ENCODE data around the gene ANKIB1.

ANKIB1 gene

GRCh38 chr7:92447345-92448204 lies 201.8 kb downstream of the ANKIB1 start, which contains the start of gene GATAD1 (continued):
- no peak for TF ChIP-seq OSR2 (tag by site-specific recombination; IDR thresholded peaks at IDR 0.05)
- TF ChIP-seq AEBP2 (tag by site-specific recombination; IDR thresholded peaks at IDR 0.05; ENCODE audit: borderline replicate concordance) = no peak
- no peak for TF ChIP-seq ZSCAN18 (tag by site-specific recombination; IDR thresholded peaks at IDR 0.05)
- TF ChIP-seq SCRT1 (tag by site-specific recombination; IDR thresholded peaks at IDR 0.05; ENCODE audit: borderline replicate concordance) = no peak
- no peak for TF ChIP-seq ZNF350 (tag by site-specific recombination; IDR thresholded peaks at IDR 0.05)
- 0 out of 2 replicates have a peak, but pooled peaks have one; percentile 19 for TF ChIP-seq ZNF692 (tag by site-specific recombination; IDR thresholded peaks at IDR 0.05)
- 0 out of 2 replicates have a peak, but pooled peaks have one; percentile 47 for TF ChIP-seq SCRT2 (tag by site-specific recombination; IDR thresholded peaks at IDR 0.05)
- TF ChIP-seq ZBTB44 (tag by site-specific recombination; IDR thresholded peaks at IDR 0.05) = peak; percentile 85
- no peak for TF ChIP-seq ZNF433 (tag by site-specific recombination; IDR thresholded peaks at IDR 0.05; ENCODE audit: low read depth)
- TF ChIP-seq ZBTB1 (tag by site-specific recombination; IDR thresholded peaks at IDR 0.05) = no peak
- TF ChIP-seq ZNF341 (tag by site-specific recombination; IDR thresholded peaks at IDR 0.05; ENCODE audit: low read depth) = peak; percentile 79
- no peak for TF ChIP-seq ZNF223 (tag by site-specific recombination; IDR thresholded peaks at IDR 0.05)
- TF ChIP-seq ZNF621 (tag by site-specific recombination; IDR thresholded peaks at IDR 0.05) = no peak
- 0 out of 2 replicates have a peak, but pooled peaks have one; percentile 39 for TF ChIP-seq ZSCAN5A (tag by site-specific recombination; IDR thresholded peaks at IDR 0.05)
- peak; percentile 97 for TF ChIP-seq IKZF3 (tag by site-specific recombination; IDR thresholded peaks at IDR 0.05)
- peak; percentile 71 for TF ChIP-seq SP2 (tag by site-specific recombination; IDR thresholded peaks at IDR 0.05)
- no peak for TF ChIP-seq ZNF174 (tag by site-specific recombination; IDR thresholded peaks at IDR 0.05)
- TF ChIP-seq ZXDB (tag by site-specific recombination; IDR thresholded peaks at IDR 0.05) = peak; percentile 78
- no peak for TF ChIP-seq ZBTB6 (tag by site-specific recombination; IDR thresholded peaks at IDR 0.05)
- TF ChIP-seq ZSCAN23 (tag by site-specific recombination; IDR thresholded peaks at IDR 0.05) = no peak
- peak; percentile 33; the same call in 1 of the 2 replicates for TF ChIP-seq INSM2 (tag by site-specific recombination; IDR thresholded peaks at IDR 0.05)
- TF ChIP-seq ZNF121 (tag by site-specific recombination; IDR thresholded peaks at IDR 0.05) = no peak
- peak; percentile 61; the same call in 1 of the 2 replicates for TF ChIP-seq ZBTB48 (tag by site-specific recombination; IDR thresholded peaks at IDR 0.05)
- peak; percentile 81 for TF ChIP-seq YY1 (tag by site-specific recombination; IDR thresholded peaks at IDR 0.05)
- no peak for TF ChIP-seq ZNF10 (tag by site-specific recombination; IDR thresholded peaks at IDR 0.05)
- no peak for TF ChIP-seq ZNF18 (tag by site-specific recombination; IDR thresholded peaks at IDR 0.05)
- TF ChIP-seq ZNF549 (tag by site-specific recombination; IDR thresholded peaks at IDR 0.05) = no peak

All from HEK293 (cell line).